GM12878 (cell line): ENCODE results near the gene RPL22L1. TPM values are rescaled to one million over a fixed set of nuclear protein-coding genes. Genes with fewer than 3 reads are reported as not detected.

Experiments used
- ATAC-seq: fragments of 200-7000 bp; cut with Tn5 transposase; 3 replicates; pipeline ENCODE4 v1.9.1; 2020; ENCODE audit warnings: mild to moderate bottlenecking, moderate library complexity
- BruUV-seq: library from RNA; stranded (reverse); fragments of 400-500 nt; replicated peaks from 2 replicates; lab custom pipeline; 2021; lab: Mats Ljungman, UMichigan
- CTCF ChIA-PET: fragments of 300-600 bp; sonication (Branson Sonifier 250); formaldehyde crosslinking; extraction: SDS; loops from one replicate; lab custom pipeline; 2021; ENCODE audit warnings: inconsistent platforms; lab: Yijun Ruan, JAX
- POLR2A ChIA-PET: fragments of 350-600 bp; formaldehyde crosslinking; extraction: SDS; loops from one replicate; lab custom pipeline; 2021; ENCODE audit warnings: inconsistent platforms; lab: Charles Lee
- RAD21 ChIA-PET: fragments of 300-600 bp; sonication (Branson Sonifier 250); formaldehyde crosslinking; loops from one replicate; lab custom pipeline; 2023; ENCODE audit warnings: antibody characterized with exemption; ENCODE audit not compliant: unreplicated experiment; lab: Charles Lee
- SMC1A ChIA-PET: fragments of 300-600 bp; sonication (Branson Sonifier 250); formaldehyde crosslinking; loops from one replicate; lab custom pipeline; 2023; ENCODE audit not compliant: unreplicated experiment, uncharacterized antibody; lab: Charles Lee
- DNase-seq: peaks from one replicate; pipeline ENCODE4 v3.0.0-alpha.2; 2011; ENCODE audit warnings: low read depth, low spot score
- FAIRE-seq: peaks from 3 replicates; lab custom pipeline; 2011; peaks lifted over from hg19 to GRCh38; lab: Jason Lieb, UNC
- H2AFZ ChIP-seq: 2 replicates; pipeline ENCODE4 v1.6.0; 2011; ENCODE audit warnings: low read depth, low read length, control low read depth; ENCODE audit not compliant: control insufficient read depth
- H3K27ac ChIP-seq: 2 replicates; pipeline ENCODE4 v1.5.1; 2011; ENCODE audit warnings: control low read depth; ENCODE audit not compliant: control insufficient read depth, insufficient read depth
- H3K27me3 ChIP-seq, 2 experiments: replicated peaks in 1 of 2; 2 replicates each; pipeline versions ENCODE4 v1.6.0 to v1.6.1; 2011; ENCODE audit warnings: low read length in 1 of 2; ENCODE audit not compliant: control insufficient read depth in 2 of 2, insufficient read depth in 2 of 2
- H3K36me3 ChIP-seq, 2 experiments: 2 replicates each; pipeline ENCODE4 v1.5.1; 2011; ENCODE audit warnings: low read length in 1 of 2; ENCODE audit not compliant: control insufficient read depth in 2 of 2, insufficient read depth in 2 of 2
- H3K4me1 ChIP-seq: 2 replicates; pipeline ENCODE4 v1.6.1; 2011; ENCODE audit warnings: mild to moderate bottlenecking, low read length, moderate library complexity, mixed read lengths; ENCODE audit not compliant: control insufficient read depth, insufficient read depth
- H3K4me2 ChIP-seq: 2 replicates; pipeline ENCODE4 v1.6.0; 2011; ENCODE audit warnings: control low read depth; ENCODE audit not compliant: control insufficient read depth, insufficient read depth
- H3K4me3 ChIP-seq: fragments of 200-600 bp; sonication (generic); 2 replicates; pipeline ENCODE4 v1.5.1; 2016
- H3K79me2 ChIP-seq: 2 replicates; pipeline ENCODE4 v1.6.0; 2011; ENCODE audit warnings: low read length; ENCODE audit not compliant: control insufficient read depth, insufficient read depth
- H3K9ac ChIP-seq: 2 replicates; pipeline ENCODE4 v1.8.0; 2011; ENCODE audit warnings: low read length, control low read depth, mixed read lengths; ENCODE audit not compliant: control insufficient read depth, insufficient read depth
- H3K9me3 ChIP-seq: replicated peaks from 3 replicates; pipeline ENCODE4 v1.5.1; 2011; ENCODE audit warnings: mild to moderate bottlenecking, low read length; ENCODE audit not compliant: control insufficient read depth, insufficient read depth
- H4K20me1 ChIP-seq: 2 replicates; pipeline ENCODE4 v1.6.0; 2011; ENCODE audit not compliant: control insufficient read depth, insufficient read depth
- BACH1 ChIP-seq: fragments of 450-650 bp; IDR thresholded peaks from 2 replicates; pipeline ENCODE4 v1.6.1; 2017; ENCODE audit warnings: mild to moderate bottlenecking, borderline replicate concordance
- E2F8 ChIP-seq: fragments of 450-650 bp; IDR thresholded peaks from 2 replicates; pipeline ENCODE4 v1.6.1; 2018; ENCODE audit warnings: mild to moderate bottlenecking, low read depth, moderate library complexity; ENCODE audit not compliant: partially characterized antibody
- ESRRA ChIP-seq: IDR thresholded peaks from 2 replicates; pipeline ENCODE4 v1.6.1; 2012; ENCODE audit warnings: mild to moderate bottlenecking, low read length, improper control_type of control experiment
- GABPA ChIP-seq: IDR thresholded peaks from 2 replicates; pipeline ENCODE4 v1.6.1; 2014; ENCODE audit warnings: antibody characterized with exemption, low read depth, mild to moderate bottlenecking, inconsistent platforms
- MTA3 ChIP-seq: IDR thresholded peaks from 2 replicates; pipeline ENCODE4 v1.6.1; 2012; ENCODE audit warnings: low read length, inconsistent platforms, borderline replicate concordance
- NR2C2 ChIP-seq: IDR thresholded peaks from 2 replicates; pipeline ENCODE4 v1.6.1; 2011; ENCODE audit warnings: borderline replicate concordance, low read depth; ENCODE audit not compliant: control insufficient read depth, insufficient read length
- PAX8 ChIP-seq: fragments of 450-650 bp; IDR thresholded peaks from 2 replicates; pipeline ENCODE4 v1.6.1; 2017; ENCODE audit warnings: mild to moderate bottlenecking, moderate library complexity
- RAD21 ChIP-seq: IDR thresholded peaks from 2 replicates; pipeline ENCODE4 v1.6.1; 2011; ENCODE audit warnings: mild to moderate bottlenecking, low read depth, low read length, moderate library complexity; ENCODE audit not compliant: insufficient read depth
- TCF12 ChIP-seq: IDR thresholded peaks from 2 replicates; pipeline ENCODE4 v1.6.1; 2011; ENCODE audit warnings: low read depth, mild to moderate bottlenecking, low read length
- ZNF217 ChIP-seq: fragments of 450-650 bp; IDR thresholded peaks from 2 replicates; pipeline ENCODE4 v1.6.1; 2017; ENCODE audit warnings: antibody characterized with exemption, mild to moderate bottlenecking
- ZSCAN29 ChIP-seq: fragments of 450-650 bp; IDR thresholded peaks from 2 replicates; pipeline ENCODE4 v1.6.1; 2017; ENCODE audit warnings: mild to moderate bottlenecking, moderate library complexity
- WGBS: methylation state at CpG from one replicate; pipeline ENCODE4 v1.1.6; 2016; ENCODE audit warnings: low lambda C conversion rate; ENCODE audit not compliant: insufficient replicate concordance, insufficient coverage; ENCODE audit errors: missing lambda C conversion rate; 5-methylcytosine and 5-hydroxymethylcytosine counted together
- in situ Hi-C: fragments of 300-500 bp; cut with MboI; formaldehyde crosslinking; loops from 9 replicates; pipeline ENCODE4 v1.14.3; 2018; ENCODE audit warnings: mixed read lengths
- intact Hi-C: fragments of 100-400 bp; cut with micrococcal nuclease; formaldehyde crosslinking; loops from one replicate; pipeline ENCODE4 v1.14.2; 2022; ENCODE audit not compliant: unreplicated experiment
- polyA plus RNA-seq, 11 experiments: library from polyadenylated mRNA; depleted of rRNA in 4 of 11; unstranded in 6 of 11; stranded (reverse) in 5 of 11; fragments of >200 nt; fragmentation: Nextera tagmentation in 4 of 11; fragmentation: Illumina TruSeq in 1 of 11; extraction: Ambion mirVana in 4 of 11; extraction: Trizol in 1 of 11; gene quantifications; 1 replicate in 1 of 11; 2 replicates in 10 of 11; pipeline versions ENCODE4 v1.2.1 to v1.2.3, GENCODE V29; 2011 to 2016; ENCODE audit warnings: inconsistent platforms in 2 of 11, missing spikeins in 2 of 11, low read depth in 1 of 11
- total RNA-seq, 4 experiments: library from RNA; depleted of rRNA in 3 of 4; stranded (reverse); fragments of >200 nt in 3 of 4; fragmentation: Illumina TruSeq in 1 of 4; extraction: Trizol in 1 of 4; gene quantifications; 2 replicates each; pipeline versions ENCODE4 v1.2.1 to v1.2.3, GENCODE V29; 2013 to 2021

The RPL22L1 gene
- total and polyA plus RNA-seq, 10 of the 15 experiments (the other 5 are each of a cell fraction or from before 2014, with no cell fraction given) = 203 to 803 (median 422) TPM

GRCh38 chr3:170914690-170915089 lies 44.7 kb upstream of the RPL22L1 start:
- no peaks in the 10 kb centered on the region for H3K36me3 ChIP-seq
- no peak overlapping the region for H3K27ac ChIP-seq
- RAD21 ChIA-PET = interaction anchor here (0.6 kb wide), 1 partner anchor 102 kb away, joined by 3 read pairs; no protein-coding TSS in a partner anchor
- no peaks in the 10 kb centered on the region for H3K4me1 ChIP-seq
- DNase-seq (no peak), ATAC-seq (no peak), FAIRE-seq (no peak)
- intact Hi-C loops (no loop called here), in situ Hi-C loops (no loop called here)
- H3K27me3 ChIP-seq = no peaks in the 10 kb centered on the region
- CTCF ChIA-PET = no interaction called here
- SMC1A ChIA-PET = no interaction called here
- no peaks in the 10 kb centered on the region for H4K20me1 ChIP-seq
- H2AFZ ChIP-seq = no peak overlapping the region
- 0% methylated on average over 1 of the region's 1 CpG for WGBS
- H3K9ac ChIP-seq = no peak overlapping the region
- TF ChIP-seq BACH1 (no peak), TCF12 (no peak), NR2C2 (no peak), PAX8 (no peak), E2F8 (no peak), GABPA (no peak), MTA3 (no peak), ESRRA (no peak), ZSCAN29 (no peak), RAD21 (no peak), ZNF217 (no peak)
- H3K4me3 ChIP-seq = no peak overlapping the region
- H3K79me2 ChIP-seq = no peaks in the 10 kb centered on the region
- H3K4me2 ChIP-seq = no peak overlapping the region
- no peaks in the 10 kb centered on the region; the same call in 2 of the 3 replicates for H3K9me3 ChIP-seq
- POLR2A ChIA-PET = no interaction called here
- no TSS peak for BruUV-seq
